Trophoblast cell (in vitro differentiated cells and primary cell): Measurements from ENCODE around the gene GPR12.

Source experiments
- DNase-seq, 2 donors: peaks; one replicate each; pipeline ENCODE4 v3.0.0-alpha.2; 2016
- H2AFZ ChIP-seq: 2 replicates; pipeline ENCODE4 v1.6.1; 2013; ENCODE audit warnings: low read length, moderate library complexity, mild to moderate bottlenecking; ENCODE audit not compliant: insufficient read depth, poor library complexity
- H2AK5ac ChIP-seq: 2 replicates; pipeline ENCODE4 v1.6.1; 2013; ENCODE audit warnings: mild to moderate bottlenecking, low read length
- H2BK120ac ChIP-seq: 2 replicates; pipeline ENCODE4 v1.6.1; 2013; ENCODE audit warnings: low read length, mild to moderate bottlenecking, moderate library complexity; ENCODE audit not compliant: insufficient read depth, poor library complexity
- H2BK12ac ChIP-seq: 2 replicates; pipeline ENCODE4 v1.6.1; 2013; ENCODE audit warnings: mild to moderate bottlenecking, low read length, moderate library complexity
- H2BK5ac ChIP-seq: 2 replicates; pipeline ENCODE4 v1.6.1; 2013; ENCODE audit warnings: low read length, low read depth, moderate library complexity, mild to moderate bottlenecking; ENCODE audit not compliant: poor library complexity
- H3K14ac ChIP-seq: 2 replicates; pipeline ENCODE4 v1.6.1; 2013; ENCODE audit warnings: mild to moderate bottlenecking, low read length
- H3K18ac ChIP-seq: 2 replicates; pipeline ENCODE4 v1.6.1; 2013; ENCODE audit warnings: mild to moderate bottlenecking, low read length
- H3K23ac ChIP-seq: 2 replicates; pipeline ENCODE4 v1.6.1; 2013; ENCODE audit warnings: low read length
- H3K27ac ChIP-seq: 2 replicates; pipeline ENCODE4 v1.5.1; 2013; ENCODE audit warnings: low read depth, mild to moderate bottlenecking, inconsistent platforms, low read length, moderate library complexity
- H3K27me3 ChIP-seq: 2 replicates; pipeline ENCODE4 v1.6.1; 2013; ENCODE audit warnings: inconsistent platforms, mild to moderate bottlenecking, low read length, moderate library complexity; ENCODE audit not compliant: insufficient read depth
- H3K36me3 ChIP-seq, 2 experiments: 1 replicate in 1 of 2; 2 replicates in 1 of 2; pipeline ENCODE4 v1.6.1; 2013; ENCODE audit warnings: low read length in 2 of 2, mild to moderate bottlenecking in 2 of 2, moderate library complexity in 1 of 2; ENCODE audit not compliant: insufficient read depth in 2 of 2, control insufficient read depth in 1 of 2
- H3K4ac ChIP-seq: 2 replicates; pipeline ENCODE4 v1.6.1; 2013; ENCODE audit warnings: low read depth, mild to moderate bottlenecking, low read length, moderate library complexity
- H3K4me1 ChIP-seq, 2 experiments: 1 replicate in 1 of 2; 2 replicates in 1 of 2; pipeline ENCODE4 v1.6.1; 2013; ENCODE audit warnings: low read length in 2 of 2, mild to moderate bottlenecking in 2 of 2, moderate library complexity in 1 of 2; ENCODE audit not compliant: insufficient read depth in 2 of 2, control insufficient read depth in 1 of 2
- H3K4me2 ChIP-seq: 2 replicates; pipeline ENCODE4 v1.6.1; 2013; ENCODE audit warnings: inconsistent platforms, mild to moderate bottlenecking, low read length, moderate library complexity
- H3K4me3 ChIP-seq: 2 replicates; pipeline ENCODE4 v1.5.1; 2013; ENCODE audit warnings: mild to moderate bottlenecking, low read depth, low read length, inconsistent platforms
- H3K79me1 ChIP-seq: one replicate; pipeline ENCODE4 v1.6.1; 2013; ENCODE audit warnings: low read length
- H3K79me2 ChIP-seq: 2 replicates; pipeline ENCODE4 v1.6.1; 2013; ENCODE audit warnings: low read length, mild to moderate bottlenecking; ENCODE audit not compliant: control insufficient read depth, insufficient read depth, poor library complexity
- H3K9ac ChIP-seq: 2 replicates; pipeline ENCODE4 v1.6.1; 2013; ENCODE audit warnings: mild to moderate bottlenecking, low read length
- H3K9me3 ChIP-seq: 2 replicates; pipeline ENCODE4 v1.6.1; 2013; ENCODE audit warnings: low read depth, mild to moderate bottlenecking, control low read depth, inconsistent platforms, low read length; ENCODE audit not compliant: insufficient read depth
- H4K12ac ChIP-seq: 2 replicates; pipeline ENCODE4 v1.6.1; 2013; ENCODE audit warnings: low read depth, mild to moderate bottlenecking, low read length, moderate library complexity
- H4K8ac ChIP-seq: 2 replicates; pipeline ENCODE4 v1.6.1; 2013; ENCODE audit warnings: low read depth, mild to moderate bottlenecking, low read length, moderate library complexity
- H4K91ac ChIP-seq: one replicate; pipeline ENCODE4 v1.6.1; 2013; ENCODE audit warnings: low read depth, mild to moderate bottlenecking, low read length, moderate library complexity
- WGBS: extraction: QIAGEN DNeasy Blood & Tissue Kit; methylation state at CpG from one replicate; pipeline ENCODE4 v1.1.7; 2013; ENCODE audit warnings: missing lambda C conversion rate; ENCODE audit not compliant: insufficient read length, insufficient coverage; ENCODE audit errors: extremely low coverage; 5-methylcytosine and 5-hydroxymethylcytosine counted together

The GPR12 gene

GRCh38 chr13:26705536-26705935, 55.0 kb downstream of the GPR12 start:
- WGBS, result no CpG with 5 or more reads among the region's 4 CpGs
- Histone ChIP-seq H2AFZ (no peak overlapping the region), H3K4ac (no peak overlapping the region), H2BK120ac (no peak overlapping the region), H2BK5ac (no peak overlapping the region), H3K36me3 (no peaks in the 10 kb centered on the region), H4K8ac (no peak overlapping the region), H2AK5ac (no peak overlapping the region), H3K23ac (no peak overlapping the region), H2BK12ac (no peak overlapping the region), H3K27ac (no peak overlapping the region), H3K18ac (no peak overlapping the region), H4K12ac (no peak overlapping the region), H3K4me3 (no peak overlapping the region), H3K9ac (no peak overlapping the region), H3K79me1 (no peaks in the 10 kb centered on the region), H3K9me3 (no peaks in the 10 kb centered on the region), H3K79me2 (no peaks in the 10 kb centered on the region), H3K14ac (no peak overlapping the region), H3K27me3 (no peaks in the 10 kb centered on the region), H3K4me2 (no peak overlapping the region), H3K4me1 (no peaks in the 10 kb centered on the region), H4K91ac (no peak overlapping the region)
- no peak for DNase-seq
